ENCODE measurements around the gene GC. TPM values are rescaled to one million over a fixed set of nuclear protein-coding genes. Genes with fewer than 3 reads are reported as not detected.

GC gene
- total and polyA plus RNA-seq, 2 of the 8 experiments (the other 6 are each of a cell fraction or from before 2014, with no cell fraction given), result 0.09 to 0.34 TPM

GRCh38 chr4:71711044-71711984, 72.6 kb downstream of the GC start:
- Histone ChIP-seq H3K4me2 (ENCODE audit: insufficient read depth in 1 of 2, low read depth in 2 of 2, low read length in 2 of 2) (no peak overlapping the region), H3K4me1 (replicated peaks in 1 of 4; ENCODE audit: control insufficient read depth in 3 of 4, insufficient read depth in 4 of 4, low read length in 3 of 4) (no peaks in the 10 kb centered on the region), H2AFZ (ENCODE audit: low read length) (0 out of 2 replicates have a peak overlapping the region, but pooled peaks have one; percentile 27), H2BK120ac (replicated peaks; ENCODE audit: low read depth, low read length) (no peak overlapping the region), H3K36me3 (ENCODE audit: control insufficient read depth in 2 of 4, insufficient read depth in 4 of 4, low read length in 3 of 4) (no peaks in the 10 kb centered on the region), H2BK5ac (ENCODE audit: low read depth, low read length) (no peak overlapping the region), H4K8ac (ENCODE audit: extremely low read depth, insufficient read depth, low read length) (no peak overlapping the region), H4K20me1 (replicated peaks in 1 of 2; ENCODE audit: control insufficient read depth in 1 of 2, insufficient read depth in 2 of 2, low read length in 2 of 2) (no peaks in the 10 kb centered on the region), H3K4ac (replicated peaks; ENCODE audit: insufficient read length, low read depth, low read length) (no peak overlapping the region), H3K9me3 (ENCODE audit: insufficient read depth in 2 of 2, low read depth in 1 of 2, low read length in 1 of 2) (no peaks in the 10 kb centered on the region), H3K27ac (ENCODE audit: low read depth, low read length) (no peak overlapping the region), H4K5ac (ENCODE audit: insufficient read length, low read depth, low read length) (no peak overlapping the region), H3K23me2 (ENCODE audit: low read depth, low read length) (no peaks in the 10 kb centered on the region), H3K23ac (ENCODE audit: insufficient read length) (no peak overlapping the region), H3K79me1 (ENCODE audit: low read depth, low read length) (no peaks in the 10 kb centered on the region), H4K91ac (replicated peaks; ENCODE audit: insufficient read length, low read length) (no peak overlapping the region), H3K18ac (ENCODE audit: extremely low read depth, low read length) (no peak overlapping the region), H2BK15ac (ENCODE audit: low read length) (no peak overlapping the region), H3K9ac (replicated peaks in 1 of 4; ENCODE audit: extremely low read depth in 1 of 4, low read depth in 3 of 4, low read length in 3 of 4) (no peak overlapping the region), H2AK5ac (ENCODE audit: low read depth, low read length) (no peak overlapping the region), H2BK20ac (ENCODE audit: low read length) (no peak overlapping the region), H3K56ac (replicated peaks; ENCODE audit: insufficient read length, low read depth, low read length) (no peak overlapping the region), H3K14ac (ENCODE audit: insufficient read length) (no peak overlapping the region), H3K79me2 (ENCODE audit: control insufficient read depth in 1 of 2, insufficient read depth in 2 of 2, low read length in 2 of 2) (no peaks in the 10 kb centered on the region), H3K4me3 (ENCODE audit: extremely low read depth in 1 of 4, insufficient read depth in 2 of 4, low read depth in 3 of 4, low read length in 4 of 4) (no peak overlapping the region), H3K27me3 (replicated peaks in 1 of 4; ENCODE audit: control insufficient read depth in 3 of 4, extremely low read depth in 1 of 4, insufficient read depth in 3 of 4, low read length in 3 of 4) (no peaks in the 10 kb centered on the region), H2BK12ac (ENCODE audit: low read depth, low read length) (no peak overlapping the region)
- DNase-seq (ENCODE audit: low read depth in 1 of 2, low spot score in 2 of 2) (no peak), FAIRE-seq (no peak)
- no peak for TF ChIP-seq TBP (IDR thresholded peaks at IDR 0.05; ENCODE audit: low read depth, low read length)
- no peak for TF ChIP-seq SP1 (IDR thresholded peaks at IDR 0.05; ENCODE audit: low read depth, low read length)
- TF ChIP-seq POLR2A (IDR thresholded peaks at IDR 0.05; ENCODE audit: control extremely low read depth in 1 of 2, low read depth in 2 of 2, low read length in 2 of 2), result no peak
- no peak for TF ChIP-seq RFX5 (IDR thresholded peaks at IDR 0.05; ENCODE audit: borderline replicate concordance, low read depth, low read length)
- TF ChIP-seq JUN (IDR thresholded peaks at IDR 0.05; ENCODE audit: low read depth, low read length), result no peak
- TF ChIP-seq POLR2AphosphoS5 (IDR thresholded peaks at IDR 0.05; ENCODE audit: low read depth, low read length), result no peak
- WGBS, 2 experiments (ENCODE audit: extremely low coverage in 1 of 2, insufficient coverage in 1 of 2, insufficient read length in 1 of 2, insufficient replicate concordance in 2 of 2, low coverage in 1 of 2, low lambda C conversion rate in 2 of 2, missing lambda C conversion rate in 1 of 2), result 82% methylated on average over 2 of the region's 2 CpGs; no CpG with 5 or more reads in 1 of the 2 experiments
- CTCF ChIA-PET (ENCODE audit: partially characterized antibody), result interaction anchor here (0.6 to 3.6 kb wide), 25 partner anchors 7 to 575 kb away, joined by 3 to 21 read pairs (median 4); no protein-coding TSS in a partner anchor
- POLR2A ChIA-PET (ENCODE audit: partially characterized antibody), result no interaction called here

Measured in H1 (cell line).